ENCODE measurements around the gene APOO.

APOO gene

GRCh38 chrX:23857363-23857762 is 50.4 kb downstream of the APOO start:
- H4K20me1 ChIP-seq (ENCODE audit: low read depth, low read length), result no peaks in the 10 kb centered on the region
- TF ChIP-seq, protein P1, sequence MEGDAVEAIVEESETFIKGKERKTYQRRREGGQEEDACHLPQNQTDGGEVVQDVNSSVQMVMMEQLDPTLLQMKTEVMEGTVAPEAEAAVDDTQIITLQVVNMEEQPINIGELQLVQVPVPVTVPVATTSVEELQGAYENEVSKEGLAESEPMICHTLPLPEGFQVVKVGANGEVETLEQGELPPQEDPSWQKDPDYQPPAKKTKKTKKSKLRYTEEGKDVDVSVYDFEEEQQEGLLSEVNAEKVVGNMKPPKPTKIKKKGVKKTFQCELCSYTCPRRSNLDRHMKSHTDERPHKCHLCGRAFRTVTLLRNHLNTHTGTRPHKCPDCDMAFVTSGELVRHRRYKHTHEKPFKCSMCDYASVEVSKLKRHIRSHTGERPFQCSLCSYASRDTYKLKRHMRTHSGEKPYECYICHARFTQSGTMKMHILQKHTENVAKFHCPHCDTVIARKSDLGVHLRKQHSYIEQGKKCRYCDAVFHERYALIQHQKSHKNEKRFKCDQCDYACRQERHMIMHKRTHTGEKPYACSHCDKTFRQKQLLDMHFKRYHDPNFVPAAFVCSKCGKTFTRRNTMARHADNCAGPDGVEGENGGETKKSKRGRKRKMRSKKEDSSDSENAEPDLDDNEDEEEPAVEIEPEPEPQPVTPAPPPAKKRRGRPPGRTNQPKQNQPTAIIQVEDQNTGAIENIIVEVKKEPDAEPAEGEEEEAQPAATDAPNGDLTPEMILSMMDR (IDR thresholded peaks at IDR 0.05; ENCODE audit: insufficient read depth, low read length, poor library complexity, severe bottlenecking), result no peak
- no peak for TF ChIP-seq EZH2phosphoT487 (conservative IDR thresholded peaks at IDR 0.05; ENCODE audit: low read length)
- no peaks in the 10 kb centered on the region for H3K27me3 ChIP-seq (ENCODE audit: low read length)
- no peak overlapping the region for H3K27ac ChIP-seq (ENCODE audit: low read depth, low read length)
- H3K4me2 ChIP-seq (ENCODE audit: low read depth, low read length, poor library complexity, severe bottlenecking), result no peak overlapping the region
- no peaks in the 10 kb centered on the region for H3K9me2 ChIP-seq (replicated peaks; ENCODE audit: insufficient read depth, low read length)
- no peak overlapping the region for H3K9ac ChIP-seq (ENCODE audit: low read length)
- no peaks in the 10 kb centered on the region for H3K36me3 ChIP-seq (ENCODE audit: low read length)
- H3K4me3 ChIP-seq (ENCODE audit: insufficient read depth, low read length, poor library complexity, severe bottlenecking), result no peak overlapping the region
- no peaks in the 10 kb centered on the region for H3K9me3 ChIP-seq (ENCODE audit: insufficient read depth, low read length)
- H3F3A ChIP-seq (ENCODE audit: insufficient read depth), result no peaks in the 10 kb centered on the region
- no peaks in the 10 kb centered on the region for H3K79me2 ChIP-seq (ENCODE audit: insufficient read depth, low read length)
- H2AFZ ChIP-seq (ENCODE audit: low read depth, low read length, severe bottlenecking), result no peak overlapping the region

DNA sequence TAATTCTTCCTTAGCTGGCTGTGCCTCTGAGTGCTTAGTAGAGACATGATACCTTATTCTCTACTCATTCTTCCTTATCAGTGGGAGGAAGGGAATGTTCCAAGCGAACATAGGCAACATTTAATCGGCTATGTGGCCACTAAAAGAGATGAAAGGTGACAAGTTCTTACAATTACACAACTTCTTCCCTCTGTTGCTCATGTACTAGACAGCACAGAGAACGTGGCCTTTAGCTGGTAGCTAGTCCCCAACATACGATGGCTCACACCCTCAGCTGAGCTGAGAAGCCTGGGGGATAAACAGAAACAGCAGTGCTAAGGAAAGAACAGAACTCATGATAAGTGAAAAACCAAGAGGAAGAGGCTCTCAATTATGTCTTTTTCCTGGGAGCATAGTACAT is 52.2 kb downstream of the APOO start:
- Histone ChIP-seq H2AFZ (ENCODE audit: low read depth, low read length, severe bottlenecking) (no peak overlapping the region), H3F3A (ENCODE audit: insufficient read depth) (no peaks in the 10 kb centered on the region), H3K36me3 (ENCODE audit: low read length) (no peaks in the 10 kb centered on the region), H4K20me1 (ENCODE audit: low read depth, low read length) (no peaks in the 10 kb centered on the region), H3K27me3 (ENCODE audit: low read length) (no peaks in the 10 kb centered on the region), H3K9ac (ENCODE audit: low read length) (no peak overlapping the region), H3K4me2 (ENCODE audit: low read depth, low read length, poor library complexity, severe bottlenecking) (no peak overlapping the region), H3K9me2 (replicated peaks; ENCODE audit: insufficient read depth, low read length) (no peaks in the 10 kb centered on the region), H3K4me3 (ENCODE audit: insufficient read depth, low read length, poor library complexity, severe bottlenecking) (no peak overlapping the region), H3K9me3 (ENCODE audit: insufficient read depth, low read length) (no peaks in the 10 kb centered on the region), H3K27ac (ENCODE audit: low read depth, low read length) (no peak overlapping the region), H3K79me2 (ENCODE audit: insufficient read depth, low read length) (no peaks in the 10 kb centered on the region)
- TF ChIP-seq EZH2phosphoT487 (conservative IDR thresholded peaks at IDR 0.05; ENCODE audit: low read length), result no peak
- TF ChIP-seq, protein P1 (IDR thresholded peaks at IDR 0.05; ENCODE audit: insufficient read depth, low read length, poor library complexity, severe bottlenecking), result no peak

DNA sequence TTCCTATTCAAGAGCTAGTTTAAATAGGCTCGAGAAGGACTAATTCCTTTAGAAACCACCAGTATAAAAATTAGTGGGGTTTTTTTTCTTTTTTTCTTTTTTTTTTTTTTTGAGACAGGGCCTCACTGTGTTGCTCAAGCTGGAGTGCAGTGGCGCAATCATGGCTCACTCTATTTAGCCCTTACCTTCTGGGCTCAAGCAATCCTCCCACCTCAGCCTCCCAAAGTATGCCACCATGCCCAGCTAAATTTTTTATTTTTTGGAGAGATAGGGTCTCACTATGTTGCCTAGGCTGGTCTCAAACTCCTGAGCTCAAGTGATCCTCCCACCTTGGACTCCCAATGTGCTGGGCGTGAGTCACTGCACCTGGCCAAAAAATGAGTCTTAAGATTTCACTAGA is 52.8 kb downstream of the APOO start:
- Histone ChIP-seq H3K9ac (ENCODE audit: low read length) (no peak overlapping the region), H4K20me1 (ENCODE audit: low read depth, low read length) (no peaks in the 10 kb centered on the region), H3K27ac (ENCODE audit: low read depth, low read length) (no peak overlapping the region), H3K4me3 (ENCODE audit: insufficient read depth, low read length, poor library complexity, severe bottlenecking) (no peak overlapping the region), H3K4me2 (ENCODE audit: low read depth, low read length, poor library complexity, severe bottlenecking) (no peak overlapping the region), H3K36me3 (ENCODE audit: low read length) (no peaks in the 10 kb centered on the region), H3K79me2 (ENCODE audit: insufficient read depth, low read length) (no peaks in the 10 kb centered on the region), H3F3A (ENCODE audit: insufficient read depth) (no peaks in the 10 kb centered on the region), H3K9me2 (replicated peaks; ENCODE audit: insufficient read depth, low read length) (no peaks in the 10 kb centered on the region), H2AFZ (ENCODE audit: low read depth, low read length, severe bottlenecking) (no peak overlapping the region), H3K9me3 (ENCODE audit: insufficient read depth, low read length) (no peaks in the 10 kb centered on the region), H3K27me3 (ENCODE audit: low read length) (no peaks in the 10 kb centered on the region)
- TF ChIP-seq, protein P1 (IDR thresholded peaks at IDR 0.05; ENCODE audit: insufficient read depth, low read length, poor library complexity, severe bottlenecking), result no peak

GRCh38 chrX:23854122-23854521 is 53.6 kb downstream of the APOO start:
- Histone ChIP-seq H2AFZ (ENCODE audit: low read depth, low read length, severe bottlenecking) (no peak overlapping the region), H3K36me3 (ENCODE audit: low read length) (no peaks in the 10 kb centered on the region), H3K27me3 (ENCODE audit: low read length) (no peaks in the 10 kb centered on the region), H4K20me1 (ENCODE audit: low read depth, low read length) (no peaks in the 10 kb centered on the region), H3K9ac (ENCODE audit: low read length) (no peak overlapping the region), H3K4me2 (ENCODE audit: low read depth, low read length, poor library complexity, severe bottlenecking) (no peak overlapping the region), H3K27ac (ENCODE audit: low read depth, low read length) (no peak overlapping the region), H3K9me3 (ENCODE audit: insufficient read depth, low read length) (no peaks in the 10 kb centered on the region), H3K79me2 (ENCODE audit: insufficient read depth, low read length) (no peaks in the 10 kb centered on the region), H3K4me3 (ENCODE audit: insufficient read depth, low read length, poor library complexity, severe bottlenecking) (no peak overlapping the region), H3F3A (ENCODE audit: insufficient read depth) (no peaks in the 10 kb centered on the region), H3K9me2 (replicated peaks; ENCODE audit: insufficient read depth, low read length) (no peaks in the 10 kb centered on the region)
- TF ChIP-seq, protein P1 (IDR thresholded peaks at IDR 0.05; ENCODE audit: insufficient read depth, low read length, poor library complexity, severe bottlenecking), result no peak
- no peak for TF ChIP-seq EZH2phosphoT487 (conservative IDR thresholded peaks at IDR 0.05; ENCODE audit: low read length)

All from SU-DHL-6 (cell line).